GM12878 (cell line): Measurements from ENCODE around the gene TNFRSF1A. TPM values are rescaled to one million over a fixed set of nuclear protein-coding genes. Genes with fewer than 3 reads are reported as not detected.

Experiments used
- ATAC-seq: fragments of 200-7000 bp; cut with Tn5 transposase; 3 replicates; pipeline ENCODE4 v1.9.1; 2020; ENCODE audit warnings: mild to moderate bottlenecking, moderate library complexity
- BruUV-seq: library from RNA; stranded (reverse); fragments of 400-500 nt; replicated peaks from 2 replicates; lab custom pipeline; 2021; lab: Mats Ljungman, UMichigan
- CTCF ChIA-PET: fragments of 300-600 bp; sonication (Branson Sonifier 250); formaldehyde crosslinking; extraction: SDS; loops from one replicate; lab custom pipeline; 2021; ENCODE audit warnings: inconsistent platforms; lab: Yijun Ruan, JAX
- POLR2A ChIA-PET: fragments of 350-600 bp; formaldehyde crosslinking; extraction: SDS; loops from one replicate; lab custom pipeline; 2021; ENCODE audit warnings: inconsistent platforms; lab: Charles Lee
- RAD21 ChIA-PET: fragments of 300-600 bp; sonication (Branson Sonifier 250); formaldehyde crosslinking; loops from one replicate; lab custom pipeline; 2023; ENCODE audit warnings: antibody characterized with exemption; ENCODE audit not compliant: unreplicated experiment; lab: Charles Lee
- SMC1A ChIA-PET: fragments of 300-600 bp; sonication (Branson Sonifier 250); formaldehyde crosslinking; loops from one replicate; lab custom pipeline; 2023; ENCODE audit not compliant: unreplicated experiment, uncharacterized antibody; lab: Charles Lee
- DNase-seq: peaks from one replicate; pipeline ENCODE4 v3.0.0-alpha.2; 2011; ENCODE audit warnings: low read depth, low spot score
- FAIRE-seq: peaks from 3 replicates; lab custom pipeline; 2011; peaks lifted over from hg19 to GRCh38; lab: Jason Lieb, UNC
- H2AFZ ChIP-seq: 2 replicates; pipeline ENCODE4 v1.6.0; 2011; ENCODE audit warnings: low read depth, low read length, control low read depth; ENCODE audit not compliant: control insufficient read depth
- H3K27ac ChIP-seq: 2 replicates; pipeline ENCODE4 v1.5.1; 2011; ENCODE audit warnings: control low read depth; ENCODE audit not compliant: control insufficient read depth, insufficient read depth
- H3K27me3 ChIP-seq, 2 experiments: replicated peaks in 1 of 2; 2 replicates each; pipeline versions ENCODE4 v1.6.0 to v1.6.1; 2011; ENCODE audit warnings: low read length in 1 of 2; ENCODE audit not compliant: control insufficient read depth in 2 of 2, insufficient read depth in 2 of 2
- H3K36me3 ChIP-seq, 2 experiments: 2 replicates each; pipeline ENCODE4 v1.5.1; 2011; ENCODE audit warnings: low read length in 1 of 2; ENCODE audit not compliant: control insufficient read depth in 2 of 2, insufficient read depth in 2 of 2
- H3K4me1 ChIP-seq: 2 replicates; pipeline ENCODE4 v1.6.1; 2011; ENCODE audit warnings: mild to moderate bottlenecking, low read length, moderate library complexity, mixed read lengths; ENCODE audit not compliant: control insufficient read depth, insufficient read depth
- H3K4me2 ChIP-seq: 2 replicates; pipeline ENCODE4 v1.6.0; 2011; ENCODE audit warnings: control low read depth; ENCODE audit not compliant: control insufficient read depth, insufficient read depth
- H3K4me3 ChIP-seq: fragments of 200-600 bp; sonication (generic); 2 replicates; pipeline ENCODE4 v1.5.1; 2016
- H3K79me2 ChIP-seq: 2 replicates; pipeline ENCODE4 v1.6.0; 2011; ENCODE audit warnings: low read length; ENCODE audit not compliant: control insufficient read depth, insufficient read depth
- H3K9ac ChIP-seq: 2 replicates; pipeline ENCODE4 v1.8.0; 2011; ENCODE audit warnings: low read length, control low read depth, mixed read lengths; ENCODE audit not compliant: control insufficient read depth, insufficient read depth
- H3K9me3 ChIP-seq: replicated peaks from 3 replicates; pipeline ENCODE4 v1.5.1; 2011; ENCODE audit warnings: mild to moderate bottlenecking, low read length; ENCODE audit not compliant: control insufficient read depth, insufficient read depth
- H4K20me1 ChIP-seq: 2 replicates; pipeline ENCODE4 v1.6.0; 2011; ENCODE audit not compliant: control insufficient read depth, insufficient read depth
- ESRRA ChIP-seq: IDR thresholded peaks from 2 replicates; pipeline ENCODE4 v1.6.1; 2012; ENCODE audit warnings: mild to moderate bottlenecking, low read length, improper control_type of control experiment
- SRF ChIP-seq, 2 experiments: IDR thresholded peaks; 2 replicates each; pipeline ENCODE4 v1.6.1; 2011; ENCODE audit warnings: low read depth in 2 of 2, low read length in 2 of 2, mild to moderate bottlenecking in 1 of 2, moderate library complexity in 1 of 2
- ZSCAN29 ChIP-seq: fragments of 450-650 bp; IDR thresholded peaks from 2 replicates; pipeline ENCODE4 v1.6.1; 2017; ENCODE audit warnings: mild to moderate bottlenecking, moderate library complexity
- WGBS: methylation state at CpG from one replicate; pipeline ENCODE4 v1.1.6; 2016; ENCODE audit warnings: low lambda C conversion rate; ENCODE audit not compliant: insufficient replicate concordance, insufficient coverage; ENCODE audit errors: missing lambda C conversion rate; 5-methylcytosine and 5-hydroxymethylcytosine counted together
- in situ Hi-C: fragments of 300-500 bp; cut with MboI; formaldehyde crosslinking; loops from 9 replicates; pipeline ENCODE4 v1.14.3; 2018; ENCODE audit warnings: mixed read lengths
- intact Hi-C: fragments of 100-400 bp; cut with micrococcal nuclease; formaldehyde crosslinking; loops from one replicate; pipeline ENCODE4 v1.14.2; 2022; ENCODE audit not compliant: unreplicated experiment
- polyA plus RNA-seq, 11 experiments: library from polyadenylated mRNA; depleted of rRNA in 4 of 11; unstranded in 6 of 11; stranded (reverse) in 5 of 11; fragments of >200 nt; fragmentation: Nextera tagmentation in 4 of 11; fragmentation: Illumina TruSeq in 1 of 11; extraction: Ambion mirVana in 4 of 11; extraction: Trizol in 1 of 11; gene quantifications; 1 replicate in 1 of 11; 2 replicates in 10 of 11; pipeline versions ENCODE4 v1.2.1 to v1.2.3, GENCODE V29; 2011 to 2016; ENCODE audit warnings: inconsistent platforms in 2 of 11, missing spikeins in 2 of 11, low read depth in 1 of 11
- total RNA-seq, 4 experiments: library from RNA; depleted of rRNA in 3 of 4; stranded (reverse); fragments of >200 nt in 3 of 4; fragmentation: Illumina TruSeq in 1 of 4; extraction: Trizol in 1 of 4; gene quantifications; 2 replicates each; pipeline versions ENCODE4 v1.2.1 to v1.2.3, GENCODE V29; 2013 to 2021
- TF ChIP-seq, protein P1 (sequence below): IDR thresholded peaks from 2 replicates; pipeline ENCODE4 v1.6.1; 2012; ENCODE audit warnings: improper control_type of control experiment, low read depth, low read length; ENCODE audit not compliant: insufficient replicate concordance

Gene TNFRSF1A
- total and polyA plus RNA-seq, 10 of the 15 experiments (the other 5 are each of a cell fraction or from before 2014, with no cell fraction given), result 0.24 to 16.5 (median 13.0) TPM

DNA sequence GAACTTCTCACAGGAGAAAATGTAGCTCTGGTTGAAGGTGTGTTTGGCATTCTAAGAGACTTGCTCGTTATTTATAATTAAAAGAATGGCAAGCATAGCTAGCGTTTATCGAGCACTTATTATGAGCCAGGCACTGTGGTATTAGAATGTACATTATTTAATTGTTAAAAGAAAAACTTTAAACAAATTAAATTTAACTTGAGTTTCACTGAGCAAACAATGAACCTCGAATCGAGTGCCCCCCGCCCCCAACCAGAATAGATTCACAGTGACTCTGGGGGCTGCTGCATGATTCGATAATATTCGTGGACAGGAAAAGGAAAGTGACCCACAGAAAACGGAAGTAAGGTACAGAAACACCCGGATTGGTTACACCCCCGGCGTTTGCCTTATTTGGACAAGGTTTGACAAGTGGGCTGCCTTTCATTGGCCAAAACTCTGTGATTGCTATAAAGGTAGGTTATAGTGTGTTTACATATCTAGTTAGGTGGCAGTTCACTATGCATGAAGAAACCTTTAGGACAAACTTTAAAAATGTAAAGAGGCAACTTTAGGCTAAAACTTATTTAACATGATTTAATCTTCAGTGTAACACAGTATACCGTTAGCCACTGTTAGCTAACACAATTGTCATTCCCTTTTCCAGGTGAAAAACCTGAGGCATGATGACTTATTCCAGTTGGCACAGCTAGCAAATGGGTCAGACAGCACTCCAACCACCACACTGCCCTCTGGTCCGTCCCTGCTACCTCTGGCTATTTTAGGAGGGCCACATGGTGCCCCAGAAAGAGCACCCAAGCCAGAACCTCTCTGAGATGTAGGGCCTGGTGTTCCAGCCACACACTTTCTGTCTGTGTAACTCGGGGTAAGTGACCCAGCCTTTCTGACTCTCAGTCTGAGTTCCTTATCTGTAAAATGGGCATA is 26.4 kb upstream of the TNFRSF1A start:
- Histone ChIP-seq H3K9me3 (no peaks in the 10 kb centered on the region), H3K4me1 (peaks cover 13% of the 10 kb centered on the region; the same call in 1 of the 2 replicates), H4K20me1 (no peaks in the 10 kb centered on the region), H3K9ac (no peak overlapping the region), H3K79me2 (no peaks in the 10 kb centered on the region), H3K4me2 (no peak overlapping the region), H3K27ac (peak overlapping the region; percentile 20; the same call in 1 of the 2 replicates), H2AFZ (no peak overlapping the region), H3K27me3 (no peaks in the 10 kb centered on the region), H3K36me3 (no peaks in the 10 kb centered on the region), H3K4me3 (no peak overlapping the region)
- peak; percentile 49 to 95 for TF ChIP-seq SRF (IDR thresholded peaks at IDR 0.05; ENCODE audit: low read depth in 2 of 2, low read length in 2 of 2)
- no peak for TF ChIP-seq ESRRA
- TF ChIP-seq, protein P1, sequence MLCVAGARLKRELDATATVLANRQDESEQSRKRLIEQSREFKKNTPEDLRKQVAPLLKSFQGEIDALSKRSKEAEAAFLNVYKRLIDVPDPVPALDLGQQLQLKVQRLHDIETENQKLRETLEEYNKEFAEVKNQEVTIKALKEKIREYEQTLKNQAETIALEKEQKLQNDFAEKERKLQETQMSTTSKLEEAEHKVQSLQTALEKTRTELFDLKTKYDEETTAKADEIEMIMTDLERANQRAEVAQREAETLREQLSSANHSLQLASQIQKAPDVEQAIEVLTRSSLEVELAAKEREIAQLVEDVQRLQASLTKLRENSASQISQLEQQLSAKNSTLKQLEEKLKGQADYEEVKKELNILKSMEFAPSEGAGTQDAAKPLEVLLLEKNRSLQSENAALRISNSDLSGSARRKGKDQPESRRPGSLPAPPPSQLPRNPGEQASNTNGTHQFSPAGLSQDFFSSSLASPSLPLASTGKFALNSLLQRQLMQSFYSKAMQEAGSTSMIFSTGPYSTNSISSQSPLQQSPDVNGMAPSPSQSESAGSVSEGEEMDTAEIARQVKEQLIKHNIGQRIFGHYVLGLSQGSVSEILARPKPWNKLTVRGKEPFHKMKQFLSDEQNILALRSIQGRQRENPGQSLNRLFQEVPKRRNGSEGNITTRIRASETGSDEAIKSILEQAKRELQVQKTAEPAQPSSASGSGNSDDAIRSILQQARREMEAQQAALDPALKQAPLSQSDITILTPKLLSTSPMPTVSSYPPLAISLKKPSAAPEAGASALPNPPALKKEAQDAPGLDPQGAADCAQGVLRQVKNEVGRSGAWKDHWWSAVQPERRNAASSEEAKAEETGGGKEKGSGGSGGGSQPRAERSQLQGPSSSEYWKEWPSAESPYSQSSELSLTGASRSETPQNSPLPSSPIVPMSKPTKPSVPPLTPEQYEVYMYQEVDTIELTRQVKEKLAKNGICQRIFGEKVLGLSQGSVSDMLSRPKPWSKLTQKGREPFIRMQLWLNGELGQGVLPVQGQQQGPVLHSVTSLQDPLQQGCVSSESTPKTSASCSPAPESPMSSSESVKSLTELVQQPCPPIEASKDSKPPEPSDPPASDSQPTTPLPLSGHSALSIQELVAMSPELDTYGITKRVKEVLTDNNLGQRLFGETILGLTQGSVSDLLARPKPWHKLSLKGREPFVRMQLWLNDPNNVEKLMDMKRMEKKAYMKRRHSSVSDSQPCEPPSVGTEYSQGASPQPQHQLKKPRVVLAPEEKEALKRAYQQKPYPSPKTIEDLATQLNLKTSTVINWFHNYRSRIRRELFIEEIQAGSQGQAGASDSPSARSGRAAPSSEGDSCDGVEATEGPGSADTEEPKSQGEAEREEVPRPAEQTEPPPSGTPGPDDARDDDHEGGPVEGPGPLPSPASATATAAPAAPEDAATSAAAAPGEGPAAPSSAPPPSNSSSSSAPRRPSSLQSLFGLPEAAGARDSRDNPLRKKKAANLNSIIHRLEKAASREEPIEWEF, result no peak
- TF ChIP-seq ZSCAN29, result no peak
- BruUV-seq, result no TSS peak
- POLR2A ChIA-PET, result interaction anchor here (0.6 to 1.5 kb wide), 2 partner anchors 10 to 32 kb away, joined by 3 to 6 read pairs; no protein-coding TSS in a partner anchor
- in situ Hi-C loops, result no loop called here
- WGBS, result 45% methylated on average over 15 of the region's 15 CpGs
- RAD21 ChIA-PET, result interaction anchor here (0.9 to 3.2 kb wide), 10 partner anchors 12 to 84 kb away, joined by 3 to 19 read pairs (median 4); no protein-coding TSS in a partner anchor
- FAIRE-seq, result peak; percentile 13
- intact Hi-C loops, result no loop called here
- SMC1A ChIA-PET, result interaction anchor here (0.6 to 2.5 kb wide), 13 partner anchors 10 to 211 kb away, joined by 3 to 26 read pairs (median 5); partner anchors contain the start of genes GAPDH and TNFRSF1A
- ATAC-seq, result peak; percentile 56
- CTCF ChIA-PET, result interaction anchor here (0.9 to 3.5 kb wide), 13 partner anchors 10 to 385 kb away, joined by 3 to 37 read pairs (median 8); partner anchors contain the start of gene MLF2
- DNase-seq, result no peak
